MM.1S (cell line): Measurements from ENCODE around the gene TEX19.
"Not testable (repeated sequence)": the region's sequence is repeated elsewhere in the genome, so short reads cannot be mapped to it uniquely, and the experiment has no call there.

ENCODE experiments used
- EZH2 ChIP-seq: fragments of 300-600 bp; sonication (generic); optimal IDR thresholded peaks from 2 replicates; pipeline ENCODE3; 2017; ENCODE audit warnings: low read depth, mild to moderate bottlenecking, antibody characterized with exemption, low read length, mixed read lengths
- EZH2phosphoT487 ChIP-seq: fragments of 300-600 bp; sonication (generic); IDR thresholded peaks from 2 replicates; pipeline ENCODE4 v1.6.1; 2018; ENCODE audit warnings: antibody characterized with exemption, low read length
- TF ChIP-seq, protein P1 (sequence below): fragments of 300-600 bp; sonication (generic); IDR thresholded peaks from 2 replicates; pipeline ENCODE4 v1.5.1; 2016; ENCODE audit warnings: antibody characterized with exemption, low read length, mixed read lengths

DNA sequence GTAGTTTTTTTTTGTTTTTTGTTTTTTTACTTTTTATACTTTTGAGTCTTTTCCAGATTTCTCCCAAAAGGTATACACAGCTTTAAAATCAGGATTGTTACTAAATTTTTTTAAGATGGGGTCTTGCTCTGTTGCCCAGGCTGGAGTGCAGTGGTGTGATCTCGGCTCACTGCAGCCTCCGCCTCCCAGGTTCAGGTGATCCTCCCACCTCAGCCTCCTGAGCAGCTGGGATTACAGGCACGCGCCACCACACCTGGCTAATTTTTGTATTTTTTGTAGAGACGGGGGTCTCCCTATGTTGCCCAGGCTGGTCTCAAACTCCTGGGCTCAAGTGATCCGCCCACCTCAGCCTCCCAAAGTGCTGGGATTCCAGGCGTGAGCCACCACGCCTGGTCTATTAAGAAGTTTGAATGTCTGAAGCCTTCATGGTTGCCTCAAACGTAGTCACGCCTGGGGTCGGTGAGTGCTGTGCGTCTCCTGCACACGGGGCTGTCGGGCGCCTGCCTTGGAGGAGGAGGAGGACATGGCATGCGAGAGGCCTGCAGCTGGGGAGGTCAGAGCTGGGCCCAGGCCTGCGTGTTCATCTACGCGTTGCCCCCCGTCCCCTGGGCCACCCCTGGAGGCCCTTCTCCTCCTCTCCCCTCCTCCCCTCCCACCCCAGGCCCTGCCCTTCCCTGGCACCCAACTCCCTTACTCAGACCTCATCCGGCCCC is 23.3 kb downstream of the TEX19 start:
- TF ChIP-seq, protein P1, sequence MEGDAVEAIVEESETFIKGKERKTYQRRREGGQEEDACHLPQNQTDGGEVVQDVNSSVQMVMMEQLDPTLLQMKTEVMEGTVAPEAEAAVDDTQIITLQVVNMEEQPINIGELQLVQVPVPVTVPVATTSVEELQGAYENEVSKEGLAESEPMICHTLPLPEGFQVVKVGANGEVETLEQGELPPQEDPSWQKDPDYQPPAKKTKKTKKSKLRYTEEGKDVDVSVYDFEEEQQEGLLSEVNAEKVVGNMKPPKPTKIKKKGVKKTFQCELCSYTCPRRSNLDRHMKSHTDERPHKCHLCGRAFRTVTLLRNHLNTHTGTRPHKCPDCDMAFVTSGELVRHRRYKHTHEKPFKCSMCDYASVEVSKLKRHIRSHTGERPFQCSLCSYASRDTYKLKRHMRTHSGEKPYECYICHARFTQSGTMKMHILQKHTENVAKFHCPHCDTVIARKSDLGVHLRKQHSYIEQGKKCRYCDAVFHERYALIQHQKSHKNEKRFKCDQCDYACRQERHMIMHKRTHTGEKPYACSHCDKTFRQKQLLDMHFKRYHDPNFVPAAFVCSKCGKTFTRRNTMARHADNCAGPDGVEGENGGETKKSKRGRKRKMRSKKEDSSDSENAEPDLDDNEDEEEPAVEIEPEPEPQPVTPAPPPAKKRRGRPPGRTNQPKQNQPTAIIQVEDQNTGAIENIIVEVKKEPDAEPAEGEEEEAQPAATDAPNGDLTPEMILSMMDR: not testable (repeated sequence)
- not testable (repeated sequence) for TF ChIP-seq EZH2, EZH2phosphoT487
